IPS DF 4.7 (cell line): ENCODE results near the gene APOL6.
"Not testable (repeated sequence)": the region's sequence is repeated elsewhere in the genome, so short reads cannot be mapped to it uniquely, and the experiment has no call there.

Experiments
- DNase-seq: peaks from one replicate; pipeline ENCODE4 v3.0.0-alpha.2; 2013; ENCODE audit warnings: low spot score; ENCODE audit errors: extremely low read depth

APOL6 gene

DNA sequence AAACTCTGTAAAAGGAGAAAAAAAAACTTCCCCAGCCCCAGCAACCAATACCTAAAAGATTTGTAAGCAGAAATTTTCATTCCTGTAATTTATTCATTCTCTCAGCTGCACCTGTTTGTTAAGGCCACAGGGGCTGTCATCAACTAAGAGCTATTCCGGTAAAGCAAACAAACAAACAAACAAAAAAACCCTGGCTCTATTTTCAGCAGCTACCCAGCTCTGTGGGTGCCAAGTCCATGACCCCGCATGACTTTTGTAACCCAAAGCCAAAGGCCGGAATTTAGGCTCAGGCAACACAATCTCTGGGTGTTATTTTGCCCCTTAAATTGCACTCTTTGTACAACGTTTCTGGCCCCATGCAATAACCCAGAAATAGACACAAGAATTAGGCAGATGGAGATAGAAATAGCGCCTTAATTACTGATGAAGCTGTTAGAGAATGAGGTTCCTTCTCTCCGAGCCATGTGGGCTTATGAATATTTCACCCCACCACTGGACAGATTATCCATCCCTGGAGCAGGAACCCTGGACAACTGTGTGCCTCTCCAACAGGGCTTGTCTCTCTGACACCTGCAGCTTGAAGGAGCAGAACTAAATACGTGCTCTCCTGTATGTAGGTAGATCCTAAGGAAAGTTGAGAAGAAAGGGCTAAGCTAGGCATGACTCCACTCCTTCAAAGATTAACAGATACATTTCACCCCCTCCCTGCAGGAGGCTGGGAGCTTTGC, 29.4 kb downstream of the APOL6 start:
- no peak for DNase-seq

DNA sequence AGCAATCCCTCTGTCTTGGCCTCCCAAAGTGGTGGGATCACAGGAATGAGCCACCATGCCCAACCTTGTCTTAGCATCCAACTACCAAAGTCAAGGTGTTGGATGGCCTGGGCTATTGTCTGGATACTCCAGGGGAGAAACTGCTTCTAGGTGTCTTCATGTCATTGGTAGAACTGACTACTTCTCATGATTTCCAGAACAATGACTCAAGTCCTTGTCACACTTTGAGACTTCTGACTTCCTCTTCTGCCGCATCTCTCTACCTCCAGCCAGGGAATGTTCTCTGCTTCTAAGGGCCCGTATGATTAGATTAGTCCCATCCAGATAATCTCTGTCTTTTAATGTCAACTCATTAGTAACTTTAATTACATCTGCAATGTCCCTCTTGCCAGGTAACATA, 30.6 kb downstream of the APOL6 start:
- DNase-seq, result no peak

GRCh38 chr22:35679492-35679891, 31.2 kb downstream of the APOL6 start:
- not testable (repeated sequence) for DNase-seq

DNA sequence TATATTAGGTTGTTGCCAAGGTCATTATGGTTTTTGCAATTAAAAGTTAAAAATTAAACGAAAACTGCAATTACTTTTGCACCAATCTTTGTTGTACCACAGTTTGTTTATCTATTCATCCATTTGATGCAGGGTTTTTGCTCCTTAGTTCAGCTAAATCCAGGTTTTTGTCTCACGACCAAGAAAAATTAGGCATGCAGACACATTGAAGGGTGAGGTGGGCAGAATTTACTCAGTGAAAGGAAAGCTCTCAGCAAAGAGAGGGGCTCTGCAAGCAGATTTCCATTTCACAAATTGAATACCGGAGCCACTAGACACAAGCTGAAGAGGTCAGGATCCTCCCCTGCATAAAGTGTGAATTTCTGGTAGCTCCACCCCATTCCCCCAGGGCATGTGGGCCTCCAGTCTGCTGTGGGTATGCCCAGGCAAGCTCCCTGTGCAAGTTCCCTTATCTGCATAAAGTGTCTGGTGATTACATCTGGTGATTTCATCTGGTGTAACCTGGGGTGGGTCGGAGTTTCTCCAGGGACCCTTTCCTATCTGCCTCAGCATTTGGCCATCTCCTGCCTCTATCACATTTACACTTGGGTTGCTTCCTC, 33.3 kb downstream of the APOL6 start:
- no peak for DNase-seq

GRCh38 chr22:35683560-35683959, 35.3 kb downstream of the APOL6 start:
- no peak for DNase-seq

DNA sequence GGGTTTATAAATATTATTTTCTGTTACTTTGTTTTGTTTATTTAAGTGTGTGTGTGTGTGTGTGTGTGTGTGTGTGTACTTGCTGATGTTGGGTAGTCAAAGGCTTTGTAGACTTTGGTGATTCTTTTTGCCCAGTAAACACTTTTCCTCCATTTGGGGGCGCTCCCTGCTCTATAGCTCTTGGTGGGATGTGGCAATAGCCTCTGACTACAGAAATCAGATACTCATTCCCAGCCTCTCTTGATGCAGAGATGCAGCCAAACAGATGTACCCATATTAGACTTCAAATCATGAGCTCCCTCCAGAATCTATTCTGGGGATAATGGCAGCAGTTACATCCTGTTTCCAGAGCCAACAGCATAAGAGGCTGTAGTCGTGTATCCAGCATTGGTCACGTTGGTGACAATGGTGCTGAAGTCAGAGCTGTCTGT, 36.0 kb downstream of the APOL6 start:
- DNase-seq, result no peak

DNA sequence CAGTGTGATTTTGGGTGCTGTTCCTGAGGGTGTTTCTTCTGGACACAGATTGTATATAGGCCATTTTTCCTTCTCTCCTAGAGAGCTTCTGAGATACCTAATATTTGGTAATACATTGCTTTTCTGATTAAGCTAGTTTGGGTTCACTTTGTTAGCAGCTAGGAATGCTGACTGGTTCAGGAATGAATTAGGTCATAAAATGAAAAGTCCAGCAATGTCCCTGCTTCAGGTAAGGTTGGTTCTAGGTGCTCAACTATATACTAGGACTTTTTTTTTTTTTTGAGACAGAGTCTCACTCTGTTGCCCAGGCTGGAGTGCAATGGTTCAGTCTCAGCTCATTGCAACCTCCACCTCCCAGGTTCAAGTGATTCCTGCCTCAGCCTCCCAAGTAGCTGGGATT, 36.5 kb downstream of the APOL6 start:
- no peak for DNase-seq

DNA sequence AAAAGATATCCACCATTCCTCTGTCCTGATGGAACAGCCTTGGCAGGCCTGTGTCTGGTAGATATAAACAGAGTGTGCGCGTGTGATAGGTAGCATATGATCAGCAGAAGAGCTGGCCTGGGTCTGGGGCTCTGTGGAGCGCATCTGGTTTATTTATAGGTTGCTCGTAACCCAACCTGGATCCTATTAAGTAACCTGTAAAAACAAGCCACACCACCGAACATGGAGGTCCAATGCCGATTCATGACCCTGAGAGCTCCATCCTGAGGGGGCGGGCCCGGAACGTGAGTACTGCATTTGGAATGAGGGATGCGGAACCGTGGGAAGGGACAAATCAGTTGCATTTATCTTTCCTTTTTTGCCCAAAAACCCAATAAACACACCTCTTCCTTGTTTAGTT, 37.5 kb downstream of the APOL6 start:
- DNase-seq, result no peak

- DNase-seq, result no peak
Measured at GRCh38 chr22:35686298-35686697, 38.1 kb downstream of the APOL6 start.

DNA sequence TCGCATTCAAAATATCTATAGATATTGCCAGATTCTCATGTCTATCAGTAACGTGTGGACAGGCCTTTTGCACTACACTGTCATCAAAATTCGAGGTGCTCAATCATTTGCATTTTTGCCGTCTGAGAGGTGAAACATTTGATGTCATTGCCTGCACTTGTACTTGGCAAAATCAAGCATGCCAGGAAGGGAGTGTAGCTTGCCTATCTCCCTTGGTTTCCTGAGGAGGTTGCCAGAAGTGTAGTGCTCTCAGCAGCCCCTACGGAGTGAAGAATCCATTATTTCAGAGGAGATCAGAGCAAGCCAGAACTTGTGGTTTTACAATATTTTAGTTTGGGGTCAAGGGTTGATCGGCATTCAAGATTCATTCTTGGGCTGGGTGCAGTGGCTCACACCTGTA, 39.2 kb downstream of the APOL6 start:
- no peak for DNase-seq

DNA sequence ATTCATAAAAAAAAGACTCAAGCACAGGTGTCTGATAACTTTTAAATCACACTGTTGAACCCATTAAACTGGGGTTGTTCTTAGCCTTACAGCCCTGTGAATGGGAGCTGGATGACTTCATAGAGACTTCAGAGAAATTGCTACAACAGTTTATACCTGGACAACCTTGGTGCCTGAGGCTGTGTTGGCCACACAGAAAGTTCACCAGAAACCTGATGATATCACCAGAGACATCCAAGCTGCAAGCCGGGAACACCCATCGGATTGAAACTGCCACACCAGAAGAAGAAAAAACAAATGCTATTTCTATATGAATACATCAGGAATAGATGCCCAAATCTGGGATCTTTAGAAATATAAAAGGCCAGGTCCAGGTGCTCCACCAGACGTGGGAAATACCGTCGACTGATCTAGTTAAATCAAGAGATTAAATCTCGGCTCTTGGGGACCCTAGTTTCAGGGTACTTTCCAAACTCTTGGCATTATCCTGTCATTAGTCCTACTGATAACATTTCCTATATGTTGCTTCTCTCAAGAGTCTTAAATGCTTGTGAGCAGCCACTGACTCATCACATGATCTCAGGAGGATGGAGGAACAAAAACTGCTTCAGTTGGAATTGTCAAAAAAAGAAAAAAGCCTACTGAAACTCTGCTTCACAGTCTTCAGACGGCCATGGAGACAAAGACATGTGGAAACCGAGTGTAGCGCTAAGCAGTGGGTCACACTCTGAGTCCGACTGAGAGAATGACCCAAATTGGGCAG, 40.8 kb downstream of the APOL6 start:
- no peak for DNase-seq

- no peak for DNase-seq
Measured at GRCh38 chr22:35690001-35690400, 41.8 kb downstream of the APOL6 start.

GRCh38 chr22:35695202-35695601, 47.0 kb downstream of the APOL6 start:
- no peak for DNase-seq

DNA sequence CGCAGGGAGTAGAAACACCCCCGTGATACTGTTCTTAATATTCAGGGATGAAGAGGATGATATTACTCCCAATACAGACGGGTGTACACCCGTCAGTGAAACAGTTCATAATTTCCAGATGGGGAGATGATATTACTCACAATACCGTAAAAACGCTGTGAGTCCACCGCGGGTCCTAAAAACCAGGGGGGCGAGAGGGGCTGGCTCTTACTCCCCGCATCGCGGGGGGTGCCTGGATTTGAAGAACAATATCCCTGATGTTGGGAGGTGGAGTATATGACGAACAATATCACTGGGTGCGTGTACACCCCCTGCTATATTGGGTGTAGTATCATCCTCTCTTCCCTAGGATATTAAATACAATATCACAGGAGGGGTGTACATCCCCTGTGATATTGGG, 48.9 kb downstream of the APOL6 start:
- DNase-seq, result no peak

DNA sequence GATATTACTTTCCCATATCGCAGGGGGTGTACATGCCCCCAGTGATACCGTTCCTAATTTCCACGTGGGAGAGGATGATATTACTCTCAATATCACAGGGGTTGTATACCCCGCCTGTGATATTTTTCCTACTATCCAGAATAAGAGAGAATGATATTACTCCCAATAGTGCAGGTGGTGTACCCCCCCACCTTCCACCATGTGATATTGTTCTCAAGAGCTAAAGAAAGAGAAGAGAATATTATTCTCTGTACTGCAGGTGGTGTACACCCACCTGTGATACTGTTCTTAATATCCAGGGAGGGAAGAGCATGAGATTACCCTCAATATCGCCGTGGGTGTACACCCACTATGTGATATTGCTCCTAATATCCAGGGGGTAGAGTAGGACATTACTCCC, 51.6 kb downstream of the APOL6 start:
- DNase-seq, result not testable (repeated sequence)

- no peak for DNase-seq
Measured at GRCh38 chr22:35703861-35704584, 55.8 kb downstream of the APOL6 start.

DNA sequence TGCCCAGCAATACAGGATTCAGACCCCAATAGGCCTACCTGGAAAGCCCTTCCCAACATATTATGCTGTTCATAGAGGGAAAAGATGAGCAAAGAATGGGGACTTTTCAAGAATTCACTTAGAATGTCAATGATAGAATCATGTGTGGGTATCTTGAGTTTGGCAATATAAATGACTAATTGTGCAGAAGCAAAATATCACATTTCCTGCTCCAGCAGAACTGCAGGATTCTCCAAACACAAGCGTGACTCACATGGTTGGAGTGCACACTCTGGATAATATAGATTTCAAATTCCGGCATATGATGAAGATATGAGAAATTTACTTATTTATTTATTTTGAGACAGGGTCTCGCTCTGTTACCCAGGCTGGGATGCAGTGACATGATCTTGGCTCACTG, 56.9 kb downstream of the APOL6 start:
- DNase-seq, result no peak

DNA sequence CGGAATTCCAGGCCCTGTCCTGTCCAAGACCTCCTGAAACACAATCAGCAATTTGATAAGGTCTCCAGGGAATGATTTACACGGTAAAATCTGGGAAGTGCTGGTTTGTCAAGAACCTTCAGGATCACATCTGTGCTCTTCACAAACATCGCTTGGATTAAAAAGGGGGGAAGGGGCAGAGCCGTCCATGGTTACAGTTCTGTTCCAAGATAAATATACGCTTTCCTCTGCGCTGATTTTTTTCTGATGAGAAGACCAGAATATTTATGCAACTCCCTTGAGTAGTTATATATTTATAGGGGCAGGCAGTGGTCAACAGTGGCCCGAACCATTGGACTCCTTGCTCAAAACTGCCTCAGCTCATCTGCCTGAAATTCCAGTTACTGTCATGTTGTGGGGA, 60.2 kb downstream of the APOL6 start:
- DNase-seq, result no peak

DNA sequence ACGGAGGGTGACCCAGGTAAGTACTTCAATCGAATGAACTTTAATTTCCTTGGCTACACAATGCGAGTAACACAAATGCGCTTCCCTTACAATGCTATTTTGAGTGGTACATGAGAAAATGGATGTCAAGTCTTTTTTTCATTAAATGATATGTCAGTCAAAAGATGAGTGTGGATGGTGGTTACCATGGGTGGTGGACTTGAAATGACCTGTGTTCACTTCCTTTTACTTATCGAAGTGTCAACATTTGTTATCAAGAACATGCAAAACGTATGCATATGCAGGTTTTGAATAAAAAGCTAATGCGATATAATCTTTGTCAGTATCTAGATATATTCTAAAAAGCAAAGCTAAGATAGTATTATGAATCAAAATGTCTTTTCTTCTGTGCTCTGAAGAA, 60.7 kb downstream of the APOL6 start:
- no peak for DNase-seq

DNA sequence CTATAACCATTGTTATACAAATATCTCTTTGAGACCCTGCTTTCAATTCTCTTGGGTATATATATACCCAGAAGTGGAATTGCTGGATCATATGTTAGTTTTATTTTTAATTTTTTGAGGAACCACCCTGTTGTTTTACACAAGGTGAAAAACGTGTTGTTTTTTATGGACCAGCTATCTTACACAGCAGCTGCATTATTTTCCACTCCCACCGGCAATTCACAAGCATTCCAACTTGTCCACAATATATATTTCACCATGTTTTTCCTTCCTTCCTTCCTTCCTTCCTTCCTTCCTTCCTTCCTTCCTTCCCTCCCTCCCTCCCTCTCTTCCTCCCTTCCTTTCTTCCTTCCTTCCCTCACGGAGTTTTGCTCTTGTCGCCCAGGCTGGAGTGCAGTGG, 63.1 kb downstream of the APOL6 start:
- no peak for DNase-seq

DNA sequence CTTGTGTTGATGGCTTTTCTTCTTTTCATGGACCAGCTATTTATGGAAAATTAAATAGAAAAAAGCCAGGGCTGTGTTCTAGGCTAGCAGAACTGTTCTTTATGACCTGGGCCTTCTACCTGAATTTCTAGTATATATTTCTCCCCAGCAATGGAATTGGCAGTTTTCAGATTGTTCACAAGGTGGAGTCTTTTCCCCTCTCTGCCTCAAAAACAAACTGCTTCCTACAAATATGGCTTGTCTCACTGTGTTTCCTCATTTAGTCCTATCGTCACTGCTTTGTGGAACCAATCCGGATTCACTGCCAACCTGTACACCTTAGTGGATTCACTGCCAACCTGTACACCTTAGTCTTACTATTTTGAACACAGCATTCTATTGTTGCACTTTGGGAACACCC, 64.4 kb downstream of the APOL6 start:
- no peak for DNase-seq

GRCh38 chr22:35717572-35717971, 69.3 kb downstream of the APOL6 start, which contains the start of gene APOL5:
Gene APOL5, plus strand, starts transcription at chr22:35717872. Its CDS starts 0 bp downstream, at chr22:35717872.
- DNase-seq, result no peak
